ENCODE measurements around the gene RNF113B. TPM values are rescaled to one million over a fixed set of nuclear protein-coding genes. Genes with fewer than 3 reads are reported as not detected.

Gene RNF113B
- total RNA-seq, 1 donor from 2014 or later, result not detected

- Histone ChIP-seq H3K79me2 (ENCODE audit: insufficient read depth, low read length) (peaks cover 59% of the 10 kb centered on the region), H3K4me2 (ENCODE audit: low read length) (peak overlapping the region; percentile 99), H4K20me1 (ENCODE audit: insufficient read depth, low read length) (peaks cover 49% of the 10 kb centered on the region), H3K4me1 (ENCODE audit: insufficient read depth, low read length) (peaks cover 37% of the 10 kb centered on the region), H3K36me3 (ENCODE audit: insufficient read depth, low read length) (no peaks in the 10 kb centered on the region), H3K27me3 (ENCODE audit: insufficient read depth, low read length) (no peaks in the 10 kb centered on the region), H3K27ac (ENCODE audit: low read depth, low read length) (peak overlapping the region; percentile 61), H3K9ac (ENCODE audit: low read length) (peak overlapping the region; percentile 93), H2AFZ (ENCODE audit: low read depth, low read length) (no peak overlapping the region), H3K9me3 (ENCODE audit: insufficient read depth, low read depth, low read length) (no peaks in the 10 kb centered on the region), H3K4me3 (ENCODE audit: insufficient read depth, low read depth, low read length) (peak overlapping the region; percentile 82)
- no peaks in the 10 kb centered on the region for H3K9me3 Mint-ChIP-seq (ENCODE audit: unreplicated experiment)
- H3K27me3 Mint-ChIP-seq (ENCODE audit: low read depth, unreplicated experiment), result peaks cover 3% of the 10 kb centered on the region
- H3K4me3 Mint-ChIP-seq (ENCODE audit: unreplicated experiment), result peak overlapping the region; percentile 91
- peak overlapping the region; percentile 77 for H3K27ac Mint-ChIP-seq (ENCODE audit: unreplicated experiment)
- DNase-seq (ENCODE audit: low read depth) (peak; percentile 46), FAIRE-seq (no peak)
- H3K36me3 Mint-ChIP-seq (ENCODE audit: low read depth, unreplicated experiment), result peaks cover 3% of the 10 kb centered on the region
- peaks cover 40% of the 10 kb centered on the region for H3K4me1 Mint-ChIP-seq (ENCODE audit: low read depth, unreplicated experiment)
- TF ChIP-seq EZH2 (IDR thresholded peaks at IDR 0.05; ENCODE audit: insufficient read depth, low read length) (no peak), CTCF (IDR thresholded peaks at IDR 0.05; ENCODE audit: insufficient read depth, low read depth, low read length) (peak; percentile 11)
Observed at GRCh38 chr13:98144801-98145350, 32.2 kb downstream of the RNF113B start.

- Histone ChIP-seq H4K20me1 (ENCODE audit: insufficient read depth, low read length) (peaks cover 47% of the 10 kb centered on the region), H3K9me3 (ENCODE audit: insufficient read depth, low read depth, low read length) (no peaks in the 10 kb centered on the region), H3K9ac (ENCODE audit: low read length) (peak overlapping the region; percentile 93), H3K4me3 (ENCODE audit: insufficient read depth, low read depth, low read length) (peak overlapping the region; percentile 82), H3K27me3 (ENCODE audit: insufficient read depth, low read length) (no peaks in the 10 kb centered on the region), H3K27ac (ENCODE audit: low read depth, low read length) (peak overlapping the region; percentile 61), H3K36me3 (ENCODE audit: insufficient read depth, low read length) (no peaks in the 10 kb centered on the region), H3K79me2 (ENCODE audit: insufficient read depth, low read length) (peaks cover 55% of the 10 kb centered on the region), H3K4me2 (ENCODE audit: low read length) (peak overlapping the region; percentile 99), H2AFZ (ENCODE audit: low read depth, low read length) (peak overlapping the region; percentile 38), H3K4me1 (ENCODE audit: insufficient read depth, low read length) (peaks cover 37% of the 10 kb centered on the region)
- DNase-seq (ENCODE audit: low read depth) (peak; percentile 39), FAIRE-seq (no peak)
- H3K9me3 Mint-ChIP-seq (ENCODE audit: unreplicated experiment), result no peaks in the 10 kb centered on the region
- H3K36me3 Mint-ChIP-seq (ENCODE audit: low read depth, unreplicated experiment), result peaks cover 3% of the 10 kb centered on the region
- peak overlapping the region; percentile 62 for H3K27ac Mint-ChIP-seq (ENCODE audit: unreplicated experiment)
- peaks cover 40% of the 10 kb centered on the region for H3K4me1 Mint-ChIP-seq (ENCODE audit: low read depth, unreplicated experiment)
- H3K27me3 Mint-ChIP-seq (ENCODE audit: low read depth, unreplicated experiment), result peaks cover 6% of the 10 kb centered on the region
- peak overlapping the region; percentile 91 for H3K4me3 Mint-ChIP-seq (ENCODE audit: unreplicated experiment)
- TF ChIP-seq EZH2 (IDR thresholded peaks at IDR 0.05; ENCODE audit: insufficient read depth, low read length) (no peak), CTCF (IDR thresholded peaks at IDR 0.05; ENCODE audit: insufficient read depth, low read depth, low read length) (no peak)
Observed at GRCh38 chr13:98144027-98144741, 32.9 kb downstream of the RNF113B start.

- Mint-ChIP-seq H3K27ac (ENCODE audit: unreplicated experiment) (peak overlapping the region; percentile 62), H3K4me3 (ENCODE audit: unreplicated experiment) (peak overlapping the region; percentile 91), H3K27me3 (ENCODE audit: low read depth, unreplicated experiment) (peaks cover 6% of the 10 kb centered on the region), H3K36me3 (ENCODE audit: low read depth, unreplicated experiment) (peaks cover 1% of the 10 kb centered on the region), H3K9me3 (ENCODE audit: unreplicated experiment) (no peaks in the 10 kb centered on the region), H3K4me1 (ENCODE audit: low read depth, unreplicated experiment) (peaks cover 38% of the 10 kb centered on the region)
- Histone ChIP-seq H3K79me2 (ENCODE audit: insufficient read depth, low read length) (peaks cover 50% of the 10 kb centered on the region), H4K20me1 (ENCODE audit: insufficient read depth, low read length) (peaks cover 43% of the 10 kb centered on the region), H3K4me2 (ENCODE audit: low read length) (peak overlapping the region; percentile 99), H3K9me3 (ENCODE audit: insufficient read depth, low read depth, low read length) (no peaks in the 10 kb centered on the region), H3K27me3 (ENCODE audit: insufficient read depth, low read length) (no peaks in the 10 kb centered on the region), H2AFZ (ENCODE audit: low read depth, low read length) (peak overlapping the region; percentile 38), H3K9ac (ENCODE audit: low read length) (peak overlapping the region; percentile 93), H3K4me3 (ENCODE audit: insufficient read depth, low read depth, low read length) (peak overlapping the region; percentile 82), H3K4me1 (ENCODE audit: insufficient read depth, low read length) (peaks cover 37% of the 10 kb centered on the region), H3K36me3 (ENCODE audit: insufficient read depth, low read length) (no peaks in the 10 kb centered on the region), H3K27ac (ENCODE audit: low read depth, low read length) (peak overlapping the region; percentile 61)
- FAIRE-seq (no peak), DNase-seq (ENCODE audit: low read depth) (no peak)
- TF ChIP-seq CTCF (IDR thresholded peaks at IDR 0.05; ENCODE audit: insufficient read depth, low read depth, low read length), result no peak
- TF ChIP-seq EZH2 (IDR thresholded peaks at IDR 0.05; ENCODE audit: insufficient read depth, low read length), result no peak
Observed at GRCh38 chr13:98143601-98144026, 33.5 kb downstream of the RNF113B start.

Measured in astrocyte (in vitro differentiated cells and primary cell).